ENCODE data around the gene SYNE1. TPM values are rescaled to one million over a fixed set of nuclear protein-coding genes. Genes with fewer than 3 reads are reported as not detected.
"Not testable (repeated sequence)": the region's sequence is repeated elsewhere in the genome, so short reads cannot be mapped to it uniquely, and the experiment has no call there.

SYNE1 gene
- total RNA-seq = 166 TPM
- long read RNA-seq, partial matches to known transcripts = 35 of 53 reads
- long read RNA-seq, other reads (novel, unspliced or antisense) = 17 of 53 reads

GRCh38 chr6:152637296-152638047, at the start of gene SYNE1:
TSS of gene SYNE1 (minus strand) at chr6:152637362. CDS start at chr6:152628331, 9,031 bp downstream.
- Histone ChIP-seq H3K27me3 (ENCODE audit: low read depth) (no peaks in the 10 kb centered on the region), H3K27ac (peak within 1 kb of the TSS; percentile 83), H3K9me3 (no peaks in the 10 kb centered on the region), H3K4me1 (peaks cover 31% of the 10 kb centered on the region), H3K36me3 (no peaks in the 10 kb centered on the region), H3K4me3 (peak within 1 kb of the TSS; percentile 73)
- TF ChIP-seq CTCF (IDR thresholded peaks at IDR 0.05) = no peak
- DNase-seq (no peak), ATAC-seq (peak; percentile 17 to 37)
- intact Hi-C loops (cut with DNase I) = no loop called here

GRCh38 chr6:152685819-152686218, 48.7 kb upstream of the SYNE1 start:
- intact Hi-C loops (cut with DNase I) = no loop called here
- Histone ChIP-seq H3K27ac (no peak overlapping the region), H3K4me1 (no peaks in the 10 kb centered on the region), H3K27me3 (ENCODE audit: low read depth) (no peaks in the 10 kb centered on the region), H3K36me3 (no peaks in the 10 kb centered on the region), H3K9me3 (no peaks in the 10 kb centered on the region), H3K4me3 (no peak overlapping the region)
- DNase-seq (no peak), ATAC-seq (no peak)
- no peak for TF ChIP-seq CTCF (IDR thresholded peaks at IDR 0.05)

GRCh38 chr6:152682935-152683334, 45.8 kb upstream of the SYNE1 start:
- intact Hi-C loops (cut with DNase I); ATAC-seq; DNase-seq: not testable (repeated sequence)

GRCh38 chr6:152682141-152682540, 45.0 kb upstream of the SYNE1 start:
- no peak overlapping the region for H3K4me3 ChIP-seq
- H3K27ac ChIP-seq = no peak overlapping the region
- no peaks in the 10 kb centered on the region for H3K36me3 ChIP-seq
- H3K27me3 ChIP-seq (ENCODE audit: low read depth) = no peaks in the 10 kb centered on the region
- H3K9me3 ChIP-seq = no peaks in the 10 kb centered on the region
- intact Hi-C loops (cut with DNase I) = no loop called here
- H3K4me1 ChIP-seq = no peaks in the 10 kb centered on the region
- TF ChIP-seq CTCF (IDR thresholded peaks at IDR 0.05) = no peak
- ATAC-seq (no peak), DNase-seq (no peak)

More at GRCh38 chr6:152682935-152683334, 45.8 kb upstream of the SYNE1 start:
- not testable (repeated sequence) for H3K4me3 ChIP-seq; H3K4me1 ChIP-seq; H3K9me3 ChIP-seq; H3K36me3 ChIP-seq; H3K27ac ChIP-seq; H3K27me3 ChIP-seq (ENCODE audit: low read depth)

- ATAC-seq (no peak), DNase-seq (no peak)
- H3K27ac ChIP-seq = no peak overlapping the region
- no peak for TF ChIP-seq CTCF (IDR thresholded peaks at IDR 0.05)
- no peaks in the 10 kb centered on the region for H3K9me3 ChIP-seq
- H3K4me1 ChIP-seq = no peaks in the 10 kb centered on the region
- intact Hi-C loops (cut with DNase I) = no loop called here
- no peaks in the 10 kb centered on the region for H3K27me3 ChIP-seq (ENCODE audit: low read depth)
- H3K4me3 ChIP-seq = no peak overlapping the region
- H3K36me3 ChIP-seq = no peaks in the 10 kb centered on the region
Measured at GRCh38 chr6:152680879-152681517, 43.8 kb upstream of the SYNE1 start.

GRCh38 chr6:152680151-152680550, 43.0 kb upstream of the SYNE1 start:
- Histone ChIP-seq H3K27ac (no peak overlapping the region), H3K27me3 (ENCODE audit: low read depth) (no peaks in the 10 kb centered on the region), H3K9me3 (no peaks in the 10 kb centered on the region), H3K36me3 (no peaks in the 10 kb centered on the region), H3K4me1 (no peaks in the 10 kb centered on the region), H3K4me3 (no peak overlapping the region)
- DNase-seq = no peak
- intact Hi-C loops (cut with DNase I) = no loop called here
- ATAC-seq = no peak
- TF ChIP-seq CTCF (IDR thresholded peaks at IDR 0.05) = no peak

Measured in lower lobe of right lung (tissue), 2 donors.